Measurements from ENCODE around the gene BACE1-AS.

The BACE1-AS gene

DNA sequence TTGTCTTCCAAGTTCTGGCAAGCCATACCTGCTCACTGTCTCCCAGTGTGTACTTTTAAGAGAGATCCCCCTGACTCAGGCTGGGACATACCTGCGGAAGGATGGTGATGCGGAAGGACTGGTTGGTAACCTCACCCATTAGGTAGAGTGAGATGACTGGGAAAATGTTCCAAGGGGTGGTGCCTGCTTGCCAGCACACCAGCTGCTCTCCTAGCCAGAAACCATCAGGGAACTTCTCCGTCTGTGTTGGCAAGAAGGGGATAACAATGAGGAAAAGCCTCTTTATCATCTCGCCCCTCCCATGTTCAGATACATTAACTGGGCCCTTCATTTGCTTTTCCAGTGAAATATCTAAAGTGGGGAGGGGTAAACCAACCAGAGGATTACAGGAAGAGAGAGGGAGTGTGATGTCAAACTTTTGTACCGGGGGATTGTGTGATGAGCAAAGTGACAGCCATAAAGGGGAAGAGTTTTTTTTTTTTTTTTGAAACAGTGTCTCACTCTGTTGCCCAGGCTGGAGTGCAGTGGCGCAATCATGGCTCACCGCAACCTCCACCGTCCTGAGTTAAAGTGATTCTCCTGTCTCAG lies at the start of gene BACE1-AS:
TSS of gene BACE1-AS (plus strand) at position 538 of the 588 bp plus-strand sequence.
- DNase-seq (ENCODE audit: low spot score), result no peak
- TF ChIP-seq, protein P1, sequence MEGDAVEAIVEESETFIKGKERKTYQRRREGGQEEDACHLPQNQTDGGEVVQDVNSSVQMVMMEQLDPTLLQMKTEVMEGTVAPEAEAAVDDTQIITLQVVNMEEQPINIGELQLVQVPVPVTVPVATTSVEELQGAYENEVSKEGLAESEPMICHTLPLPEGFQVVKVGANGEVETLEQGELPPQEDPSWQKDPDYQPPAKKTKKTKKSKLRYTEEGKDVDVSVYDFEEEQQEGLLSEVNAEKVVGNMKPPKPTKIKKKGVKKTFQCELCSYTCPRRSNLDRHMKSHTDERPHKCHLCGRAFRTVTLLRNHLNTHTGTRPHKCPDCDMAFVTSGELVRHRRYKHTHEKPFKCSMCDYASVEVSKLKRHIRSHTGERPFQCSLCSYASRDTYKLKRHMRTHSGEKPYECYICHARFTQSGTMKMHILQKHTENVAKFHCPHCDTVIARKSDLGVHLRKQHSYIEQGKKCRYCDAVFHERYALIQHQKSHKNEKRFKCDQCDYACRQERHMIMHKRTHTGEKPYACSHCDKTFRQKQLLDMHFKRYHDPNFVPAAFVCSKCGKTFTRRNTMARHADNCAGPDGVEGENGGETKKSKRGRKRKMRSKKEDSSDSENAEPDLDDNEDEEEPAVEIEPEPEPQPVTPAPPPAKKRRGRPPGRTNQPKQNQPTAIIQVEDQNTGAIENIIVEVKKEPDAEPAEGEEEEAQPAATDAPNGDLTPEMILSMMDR (IDR thresholded peaks at IDR 0.05; ENCODE audit: extremely low read depth, missing control alignments), result no peak

DNA sequence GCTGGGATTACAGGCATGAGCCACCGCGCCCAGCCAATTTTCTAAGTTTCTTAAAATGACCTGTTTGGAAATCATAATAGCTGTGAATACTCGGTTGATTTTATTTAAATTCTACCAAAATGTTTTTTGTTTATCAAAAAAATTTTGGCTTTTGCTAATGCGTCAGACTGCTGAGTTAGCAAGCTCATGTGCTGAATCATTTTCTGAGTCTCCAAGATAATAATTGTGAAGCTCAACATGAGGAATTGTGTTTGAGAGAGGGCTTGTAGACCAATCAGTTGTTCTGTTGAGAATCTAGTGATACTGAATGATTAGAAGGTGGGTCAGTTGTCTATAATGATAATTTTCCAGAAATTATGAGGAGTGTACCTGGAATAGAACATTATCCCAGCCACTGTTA lies 42.8 kb upstream of the BACE1-AS start:
- DNase-seq (ENCODE audit: low spot score), result no peak
- TF ChIP-seq, protein P1 (IDR thresholded peaks at IDR 0.05; ENCODE audit: extremely low read depth, missing control alignments), result no peak

DNA sequence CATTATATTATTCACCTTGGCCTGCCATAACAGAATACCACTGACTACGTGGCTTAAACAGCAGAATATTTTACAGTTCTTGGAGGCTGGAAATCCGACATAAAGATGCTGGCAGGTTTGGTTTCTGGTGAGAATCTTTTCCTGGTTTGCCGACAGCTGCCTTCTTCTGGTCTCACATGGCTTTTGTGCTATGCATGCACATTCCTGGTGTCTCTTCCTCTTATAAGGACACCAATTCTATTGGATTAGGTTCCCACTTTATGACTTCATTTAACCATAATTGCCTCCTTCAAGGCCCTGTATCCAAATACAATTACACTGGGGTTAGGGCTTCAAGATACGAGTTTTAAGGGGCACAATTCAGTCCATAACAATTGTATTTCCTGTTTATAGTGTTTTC lies 41.6 kb upstream of the BACE1-AS start:
- TF ChIP-seq, protein P1 (IDR thresholded peaks at IDR 0.05; ENCODE audit: extremely low read depth, missing control alignments), result no peak
- no peak for DNase-seq (ENCODE audit: low spot score)

DNA sequence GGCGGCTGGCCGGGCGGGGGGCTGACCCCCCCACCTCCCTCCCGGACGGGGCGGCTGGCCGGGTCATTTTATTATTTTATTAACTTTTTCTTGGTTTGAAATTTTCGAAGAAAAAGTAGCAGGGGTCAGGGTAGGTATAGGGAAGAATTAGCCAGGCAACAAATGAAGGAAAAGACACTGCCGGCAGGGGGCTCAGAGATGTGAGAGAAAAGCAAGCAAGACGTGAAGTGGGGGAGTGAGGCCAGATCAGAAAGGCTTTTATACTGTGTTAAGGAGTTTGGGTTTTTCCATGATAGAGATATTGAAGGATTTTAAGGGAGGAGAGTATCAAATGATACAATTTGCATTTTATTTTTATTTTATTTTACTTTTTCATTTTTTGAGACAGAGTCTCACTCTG lies 39.6 kb upstream of the BACE1-AS start:
- DNase-seq (ENCODE audit: low spot score), result no peak
- TF ChIP-seq, protein P1 (IDR thresholded peaks at IDR 0.05; ENCODE audit: extremely low read depth, missing control alignments), result no peak

DNA sequence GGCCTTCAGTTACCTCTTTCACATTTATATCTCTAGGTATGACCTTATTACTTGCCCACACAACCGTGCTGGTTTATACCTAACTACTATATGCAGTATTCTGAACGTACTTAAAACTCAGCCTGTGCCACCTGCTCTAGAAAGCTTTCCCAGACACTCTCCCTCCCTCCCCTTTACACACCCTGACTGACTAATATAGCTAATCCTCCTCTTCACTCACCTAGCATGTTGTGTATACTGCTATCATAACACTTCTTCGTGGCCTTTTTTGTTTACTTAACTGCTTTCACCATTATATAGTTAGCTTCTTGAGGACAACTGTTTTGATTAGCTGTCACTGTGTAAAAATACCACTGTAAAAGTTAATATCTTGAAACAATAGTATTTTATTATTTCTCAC lies 35.2 kb upstream of the BACE1-AS start:
- DNase-seq (ENCODE audit: low spot score), result no peak

DNA sequence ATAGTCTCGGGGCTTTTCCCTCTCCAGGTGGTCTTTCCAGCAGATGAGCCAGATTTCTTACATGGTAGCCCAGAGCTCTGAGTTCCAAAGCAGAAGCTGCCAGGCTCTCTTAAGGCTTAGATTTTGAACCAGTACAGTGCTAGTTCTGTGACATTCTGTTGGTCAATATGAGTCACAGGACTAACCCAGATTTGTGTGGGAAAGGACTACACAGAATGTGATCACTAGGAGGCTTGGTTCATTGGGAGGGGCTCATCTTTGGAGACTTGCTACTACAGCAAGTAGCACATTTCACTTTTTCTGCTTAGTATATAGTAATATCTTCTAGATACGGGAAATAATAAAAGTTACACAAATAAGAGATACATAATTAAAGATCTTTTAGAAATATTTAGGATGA lies 34.6 kb upstream of the BACE1-AS start:
- TF ChIP-seq, protein P1 (IDR thresholded peaks at IDR 0.05; ENCODE audit: extremely low read depth, missing control alignments), result no peak
- DNase-seq (ENCODE audit: low spot score), result no peak

More for the DNA sequence above, 35.2 kb upstream of the BACE1-AS start:
- TF ChIP-seq, protein P1 (IDR thresholded peaks at IDR 0.05; ENCODE audit: extremely low read depth, missing control alignments), result no peak

DNA sequence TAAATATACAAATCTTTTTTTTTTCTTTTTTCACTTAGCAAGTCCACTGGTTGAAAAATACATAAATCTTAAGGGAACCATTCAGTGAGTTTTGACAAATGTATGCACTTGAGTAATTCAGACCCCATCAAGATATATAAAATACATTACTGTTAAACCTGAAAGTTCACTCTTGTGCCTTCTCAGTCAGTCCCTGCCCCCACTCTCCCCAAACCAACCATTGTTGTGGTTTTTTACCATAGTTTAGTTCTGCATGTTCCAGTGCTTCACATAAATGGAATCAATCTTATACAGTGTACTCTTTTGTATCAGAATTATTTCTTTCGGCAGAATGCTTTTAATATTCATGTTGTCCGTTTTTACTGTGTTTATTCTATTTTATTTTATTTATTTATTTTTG lies 32.6 kb upstream of the BACE1-AS start:
- TF ChIP-seq, protein P1 (IDR thresholded peaks at IDR 0.05; ENCODE audit: extremely low read depth, missing control alignments), result no peak
- DNase-seq (ENCODE audit: low spot score), result no peak
